GM19372 (cell line): Measurements from ENCODE around the gene MBD3.
"Not testable (repeated sequence)": the region's sequence is repeated elsewhere in the genome, so short reads cannot be mapped to it uniquely, and the experiment has no call there.

Source experiments
- ATAC-seq: cut with Tn5 transposase; IDR thresholded peaks from one replicate; pipeline ENCODE4 v1.9.1; 2021; ENCODE audit warnings: mild to moderate bottlenecking, low read depth, moderate library complexity; ENCODE audit not compliant: unreplicated experiment

The MBD3 gene

GRCh38 chr19:1553415-1553814 lies 39.2 kb downstream of the MBD3 start:
- no peak for ATAC-seq

GRCh38 chr19:1551068-1552040 lies 41.3 kb downstream of the MBD3 start:
- no peak for ATAC-seq

- no peak for ATAC-seq
These were observed 43.2 kb downstream of the MBD3 start for GRCh38 chr19:1549332-1549945.

GRCh38 chr19:1540365-1540925 lies 52.2 kb downstream of the MBD3 start:
- no peak for ATAC-seq

GRCh38 chr19:1539749-1540148 lies 52.9 kb downstream of the MBD3 start:
- ATAC-seq: not testable (repeated sequence)

- no peak for ATAC-seq
These were observed 53.7 kb downstream of the MBD3 start for GRCh38 chr19:1538978-1539377.

- ATAC-seq: not testable (repeated sequence)
These were observed 57.0 kb downstream of the MBD3 start for GRCh38 chr19:1535699-1536098.

- ATAC-seq: no peak
These were observed 57.7 kb downstream of the MBD3 start for GRCh38 chr19:1534972-1535371.

- ATAC-seq: no peak
These were observed 59.0 kb downstream of the MBD3 start for GRCh38 chr19:1533510-1534150.

- no peak for ATAC-seq
These were observed 60.7 kb downstream of the MBD3 start for GRCh38 chr19:1532003-1532402.

- no peak for ATAC-seq
These were observed 61.1 kb downstream of the MBD3 start for GRCh38 chr19:1531587-1531986.

GRCh38 chr19:1530856-1531255 lies 61.8 kb downstream of the MBD3 start:
- ATAC-seq: not testable (repeated sequence)

- ATAC-seq: no peak
These were observed 63.2 kb downstream of the MBD3 start for GRCh38 chr19:1529430-1529816.

GRCh38 chr19:1528596-1529429 lies 63.9 kb downstream of the MBD3 start:
- no peak for ATAC-seq

GRCh38 chr19:1527650-1528309 lies 64.9 kb downstream of the MBD3 start:
- no peak for ATAC-seq

- no peak for ATAC-seq
These were observed 65.6 kb downstream of the MBD3 start for GRCh38 chr19:1526979-1527649.

GRCh38 chr19:1526066-1526778 lies 66.4 kb downstream of the MBD3 start:
- no peak for ATAC-seq

GRCh38 chr19:1525343-1525742 lies 67.3 kb downstream of the MBD3 start:
- ATAC-seq: no peak

GRCh38 chr19:1524972-1525325 lies 67.7 kb downstream of the MBD3 start:
- ATAC-seq: no peak
